ENCODE data around the gene APEX1. TPM values are rescaled to one million over a fixed set of nuclear protein-coding genes. Genes with fewer than 3 reads are reported as not detected.

APEX1 gene
- polyA plus RNA-seq, 1 donor = 163 TPM

Other genes starting within 250 kb of the APEX1 start
- gene OR11H6, start 231.5 kb upstream of the APEX1 start, polyA plus RNA-seq (ENCODE audit: insufficient read length) = not detected
- 0.29 TPM for gene OR11H7, start 226.2 kb upstream of the APEX1 start, polyA plus RNA-seq (ENCODE audit: insufficient read length)
- not detected for gene OR11H4, start 215.9 kb upstream of the APEX1 start, polyA plus RNA-seq (ENCODE audit: insufficient read length)
- gene TTC5, start 149.3 kb upstream of the APEX1 start, polyA plus RNA-seq (ENCODE audit: insufficient read length) = 11.4 TPM
- 62.2 TPM for gene CCNB1IP1, start 121.9 kb upstream of the APEX1 start, polyA plus RNA-seq (ENCODE audit: insufficient read length)
- gene PARP2, start 111.6 kb upstream of the APEX1 start, polyA plus RNA-seq (ENCODE audit: insufficient read length) = 34.2 TPM
- 18.3 TPM for gene TEP1, start 41.7 kb upstream of the APEX1 start, polyA plus RNA-seq (ENCODE audit: insufficient read length)
- gene KLHL33, start 19.1 kb upstream of the APEX1 start, polyA plus RNA-seq (ENCODE audit: insufficient read length) = 1.1 TPM
- 40.8 TPM for gene OSGEP, start 414 bp upstream of the APEX1 start, polyA plus RNA-seq (ENCODE audit: insufficient read length)
- gene PIP4P1, start 6.2 kb downstream of the APEX1 start, polyA plus RNA-seq (ENCODE audit: insufficient read length) = 21.0 TPM
- 10.6 TPM for gene PNP, start 14.2 kb downstream of the APEX1 start, polyA plus RNA-seq (ENCODE audit: insufficient read length)
- gene RNASE10, start 50.3 kb downstream of the APEX1 start, polyA plus RNA-seq (ENCODE audit: insufficient read length) = 0.15 TPM
- not detected for gene RNASE9, start 105.8 kb downstream of the APEX1 start, polyA plus RNA-seq (ENCODE audit: insufficient read length)
- not detected for gene RNASE11, start 132.8 kb downstream of the APEX1 start, polyA plus RNA-seq (ENCODE audit: insufficient read length)
- gene RNASE12, start 136.2 kb downstream of the APEX1 start, polyA plus RNA-seq (ENCODE audit: insufficient read length) = not detected
- not detected for gene OR6S1, start 186.5 kb downstream of the APEX1 start, polyA plus RNA-seq (ENCODE audit: insufficient read length)
- gene RNASE4, start 229.3 kb downstream of the APEX1 start, polyA plus RNA-seq (ENCODE audit: insufficient read length) = 4.2 TPM
- 2.0 TPM for gene ANG, start 233.5 kb downstream of the APEX1 start, polyA plus RNA-seq (ENCODE audit: insufficient read length)

Data from forelimb muscle (tissue), 1 donor.